ENCODE measurements around the gene ADPRS.

The ADPRS gene

DNA sequence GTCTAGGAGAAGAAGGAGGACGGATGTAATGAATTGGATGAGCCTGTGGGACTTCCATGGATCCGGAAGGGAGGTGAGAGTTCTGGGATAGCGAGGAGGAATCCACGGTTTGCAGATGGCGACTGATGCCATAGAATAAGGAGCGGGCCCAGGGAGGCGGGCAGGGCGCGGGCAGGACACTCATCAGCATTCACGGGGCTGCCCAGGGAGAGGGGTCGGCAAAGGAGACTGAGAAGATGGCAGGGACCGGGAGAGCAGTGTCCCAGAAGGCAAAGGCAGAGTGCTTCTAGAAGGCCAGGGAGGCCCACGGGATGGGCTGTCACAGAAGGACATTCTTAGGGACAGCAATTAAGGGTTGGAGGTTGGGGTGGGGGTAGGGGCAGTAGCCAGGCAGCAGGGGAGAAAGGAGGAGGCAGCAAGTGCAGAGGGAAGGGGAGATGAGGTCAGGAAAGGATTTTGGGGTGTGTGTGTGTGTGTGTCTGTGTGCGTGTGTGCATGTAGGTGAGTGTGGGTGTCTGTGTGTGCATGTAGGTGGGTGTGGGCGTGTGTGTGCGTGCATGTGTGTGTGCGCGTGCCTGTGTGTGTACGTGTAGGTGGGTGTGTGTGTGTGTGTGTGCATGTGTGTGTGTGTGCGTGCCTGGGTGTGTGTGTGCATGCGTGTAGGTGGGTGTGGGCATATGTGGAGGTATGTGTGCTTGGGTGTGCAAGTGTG lies 37.5 kb downstream of the ADPRS start:
- no peak overlapping the region for H3K4me3 ChIP-seq (ENCODE audit: low read depth, low read length)
- no peak for DNase-seq (ENCODE audit: low read depth)

GRCh38 chr1:36126797-36127500 lies 38.3 kb downstream of the ADPRS start:
- no peak for DNase-seq (ENCODE audit: low read depth)
- no peak overlapping the region for H3K4me3 ChIP-seq (ENCODE audit: low read depth, low read length)

DNA sequence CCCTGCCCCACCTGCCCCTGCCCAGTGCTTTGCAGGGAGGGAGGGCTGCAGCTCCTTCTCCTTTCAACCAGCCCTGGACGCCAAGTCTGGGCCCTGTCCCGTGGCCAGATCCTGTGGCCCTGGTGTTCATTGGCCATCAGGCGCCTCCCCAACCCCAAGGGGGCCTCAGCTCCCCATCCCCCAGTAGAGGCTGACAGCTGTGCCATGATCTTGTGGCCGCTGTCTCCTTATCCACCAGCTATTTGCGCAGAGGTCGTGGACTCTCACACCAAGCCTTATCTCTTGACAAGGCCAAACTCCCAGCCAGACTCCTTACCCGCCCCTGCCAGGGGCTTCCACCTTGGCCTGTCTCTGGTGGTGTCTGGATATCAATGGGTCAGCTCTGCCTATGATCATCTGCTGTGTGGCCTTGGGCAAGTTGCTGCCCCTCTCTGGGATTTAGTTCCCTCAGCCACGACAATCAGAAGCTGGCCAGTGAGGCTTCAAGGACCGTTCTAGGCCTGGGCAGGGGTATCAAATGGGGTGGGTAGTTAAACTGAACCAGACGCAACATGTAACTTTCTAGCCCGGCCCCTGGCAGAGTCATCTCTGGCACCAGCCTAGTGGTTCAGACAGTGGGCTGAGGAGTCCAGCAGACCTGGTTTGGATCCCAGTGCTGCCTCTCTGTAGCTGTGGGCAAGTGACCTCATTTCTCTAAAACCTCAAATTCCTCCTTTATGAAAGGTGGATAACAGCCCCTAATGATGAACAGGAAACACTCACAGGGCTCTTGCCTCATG lies 39.6 kb downstream of the ADPRS start:
- H3K4me3 ChIP-seq (ENCODE audit: low read depth, low read length), result no peak overlapping the region
- no peak for DNase-seq (ENCODE audit: low read depth)

GRCh38 chr1:36128905-36129206 lies 40.2 kb downstream of the ADPRS start:
- DNase-seq (ENCODE audit: low read depth), result no peak
- H3K4me3 ChIP-seq (ENCODE audit: low read depth, low read length), result no peak overlapping the region

GRCh38 chr1:36132029-36132428 lies 43.3 kb downstream of the ADPRS start:
- no peak overlapping the region for H3K4me3 ChIP-seq (ENCODE audit: low read depth, low read length)
- no peak for DNase-seq (ENCODE audit: low read depth)

GRCh38 chr1:36133484-36133883 lies 44.8 kb downstream of the ADPRS start:
- peak; percentile 84 for DNase-seq (ENCODE audit: low read depth)
- H3K4me3 ChIP-seq (ENCODE audit: low read depth, low read length), result no peak overlapping the region

GRCh38 chr1:36134031-36134430 lies 45.3 kb downstream of the ADPRS start:
- no peak for DNase-seq (ENCODE audit: low read depth)
- no peak overlapping the region for H3K4me3 ChIP-seq (ENCODE audit: low read depth, low read length)

GRCh38 chr1:36134505-36135329 lies 46.0 kb downstream of the ADPRS start:
- no peak for DNase-seq (ENCODE audit: low read depth)
- H3K4me3 ChIP-seq (ENCODE audit: low read depth, low read length), result no peak overlapping the region

GRCh38 chr1:36135330-36135667 lies 46.6 kb downstream of the ADPRS start:
- H3K4me3 ChIP-seq (ENCODE audit: low read depth, low read length), result no peak overlapping the region
- no peak for DNase-seq (ENCODE audit: low read depth)

DNA sequence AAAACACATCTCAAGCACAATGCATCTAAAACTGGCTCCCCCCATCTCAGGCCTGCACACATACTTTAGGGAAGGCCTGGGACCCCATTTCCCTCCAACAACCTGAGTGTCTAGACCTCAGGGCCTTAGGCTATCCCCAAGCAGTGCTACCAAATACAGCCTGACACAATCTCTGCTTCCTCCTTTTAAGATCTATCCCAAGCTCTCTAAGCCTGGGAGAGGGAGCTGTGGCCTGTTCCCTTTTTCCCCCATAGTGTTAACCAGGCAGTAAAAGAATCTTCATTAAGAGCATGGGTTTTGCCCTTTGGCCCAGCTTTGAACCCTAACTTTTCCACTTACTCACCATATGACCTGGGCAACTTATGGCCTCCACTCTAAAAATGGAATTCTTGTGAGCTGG lies 47.1 kb downstream of the ADPRS start:
- no peak overlapping the region for H3K4me3 ChIP-seq (ENCODE audit: low read depth, low read length)
- DNase-seq (ENCODE audit: low read depth), result no peak

DNA sequence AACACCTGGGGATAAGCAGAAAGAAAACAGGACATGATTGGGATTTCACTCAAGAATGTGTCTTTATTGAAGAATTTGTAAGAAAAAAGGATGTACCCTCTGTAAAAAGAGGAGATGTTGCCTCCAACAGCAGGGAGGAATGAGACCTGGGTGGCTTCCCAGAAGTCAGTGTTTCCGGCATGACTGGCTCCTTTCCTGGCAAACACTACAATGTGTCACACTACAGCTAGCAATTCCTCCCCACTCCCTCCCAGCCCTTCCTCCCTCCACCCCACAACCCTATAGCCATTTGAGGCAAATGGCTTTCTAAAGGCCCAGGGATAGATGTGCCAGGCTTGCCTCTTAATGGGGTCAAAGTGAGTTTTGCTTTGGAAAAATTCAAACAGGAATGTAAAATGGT lies 47.8 kb downstream of the ADPRS start:
- DNase-seq (ENCODE audit: low read depth), result no peak
- H3K4me3 ChIP-seq (ENCODE audit: low read depth, low read length), result no peak overlapping the region

DNA sequence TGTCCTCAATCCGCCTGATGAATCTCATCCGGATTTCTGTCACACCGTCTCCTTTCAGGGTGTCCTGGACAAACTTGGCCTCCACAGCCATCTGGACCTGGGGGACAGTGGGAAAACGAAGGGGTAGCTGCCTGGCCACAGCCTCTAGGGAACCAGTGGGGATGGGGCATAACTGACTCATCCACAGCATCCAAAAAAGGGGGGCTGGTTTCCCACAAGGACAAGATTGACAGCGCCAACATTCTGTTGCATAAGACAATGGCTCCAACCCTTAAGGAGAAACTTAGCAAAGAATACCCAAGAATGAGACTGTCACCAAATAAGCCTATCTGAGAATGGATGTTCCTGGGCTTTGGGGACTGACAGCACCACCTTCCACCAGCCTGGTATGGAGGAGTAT lies 48.5 kb downstream of the ADPRS start:
- no peak overlapping the region for H3K4me3 ChIP-seq (ENCODE audit: low read depth, low read length)
- no peak for DNase-seq (ENCODE audit: low read depth)

DNA sequence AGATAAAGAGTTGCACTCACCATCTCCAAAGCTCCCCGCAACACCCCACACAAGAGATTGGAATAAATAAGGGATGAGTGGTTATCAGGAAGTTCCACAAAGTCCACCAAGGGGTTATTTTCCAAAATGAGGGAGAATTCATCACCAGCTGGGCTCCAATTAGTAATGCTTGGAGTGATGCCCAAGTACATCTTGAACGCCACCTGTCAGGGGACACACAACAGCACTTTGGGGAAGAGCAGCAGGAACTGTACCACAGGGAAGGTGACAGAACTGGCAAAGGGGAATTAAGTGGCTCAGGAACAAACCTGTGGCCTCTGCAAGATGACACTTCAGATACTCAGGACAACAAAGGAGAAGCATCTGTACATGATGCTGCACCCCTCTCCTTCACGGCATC lies 49.1 kb downstream of the ADPRS start:
- no peak for DNase-seq (ENCODE audit: low read depth)
- H3K4me3 ChIP-seq (ENCODE audit: low read depth, low read length), result no peak overlapping the region

- no peak overlapping the region for H3K4me3 ChIP-seq (ENCODE audit: low read depth, low read length)
- no peak for DNase-seq (ENCODE audit: low read depth)
Observed at GRCh38 chr1:36139521-36139920, 50.8 kb downstream of the ADPRS start.

GRCh38 chr1:36142121-36142520 lies 53.4 kb downstream of the ADPRS start:
- no peak overlapping the region for H3K4me3 ChIP-seq (ENCODE audit: low read depth, low read length)

GRCh38 chr1:36143424-36143823 lies 54.7 kb downstream of the ADPRS start:
- no peak overlapping the region for H3K4me3 ChIP-seq (ENCODE audit: low read depth, low read length)
- DNase-seq (ENCODE audit: low read depth), result no peak

More at GRCh38 chr1:36142121-36142520, 53.4 kb downstream of the ADPRS start:
- DNase-seq (ENCODE audit: low read depth), result no peak

All from skeletal muscle cell (primary cell).